ENCODE results near the gene MEIS1. TPM values are rescaled to one million over a fixed set of nuclear protein-coding genes. Genes with fewer than 3 reads are reported as not detected.

Gene MEIS1
- total and polyA plus RNA-seq, 11 donors, result 12.9 to 55.7 (median 41.8) TPM

DNA sequence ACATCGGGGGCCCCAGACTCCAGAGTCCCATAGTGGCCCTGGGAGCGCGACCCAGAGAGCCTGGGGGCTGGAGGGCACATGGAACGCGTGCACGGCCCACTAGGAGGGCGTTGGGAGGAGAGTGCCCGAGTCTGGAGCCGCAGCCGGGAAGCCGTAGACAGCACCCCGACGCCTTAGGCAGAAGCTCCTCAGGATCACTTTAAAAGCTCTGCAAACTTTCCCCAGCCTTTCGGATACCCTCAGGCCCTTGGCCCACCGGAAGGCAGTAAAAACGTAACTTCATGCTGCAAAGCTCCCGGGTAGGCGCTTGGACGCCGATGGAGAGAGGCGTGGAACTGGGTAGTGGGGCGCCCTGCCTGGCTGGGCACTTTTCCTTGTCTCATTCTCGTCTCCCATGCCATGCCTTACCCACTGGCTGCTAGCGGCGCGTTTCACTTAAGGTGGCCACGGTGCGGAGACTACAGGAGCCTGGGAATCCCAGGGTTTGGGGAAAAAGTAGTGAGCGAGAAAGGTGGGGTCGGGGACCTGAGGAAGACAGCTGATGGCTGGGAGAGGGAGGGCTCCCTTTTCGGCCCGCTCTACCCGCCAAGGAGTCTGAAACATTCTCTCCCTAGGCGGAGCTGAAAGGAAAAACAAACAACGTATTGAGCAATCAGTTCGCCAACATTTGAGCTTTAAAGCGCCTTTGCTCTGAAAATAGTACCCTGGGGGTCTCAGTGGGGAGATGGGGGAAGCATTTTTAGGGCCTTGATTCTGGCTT is 141.8 kb downstream of the MEIS1 start:
- TF ChIP-seq POLR2A (IDR thresholded peaks at IDR 0.05), result no peak
- TF ChIP-seq CTCF (IDR thresholded peaks at IDR 0.05), result no peak
- DNase-seq, result peak in 1 of 5 donors; percentile 35
- 4 to 10% (median 7%) methylated on average over 22 to 37 of the region's 37 CpGs for WGBS, 4 donors
- Histone ChIP-seq H3K4me3 (peak overlapping the region in 11 of 12 donors; percentile 20 to 66 (median 54)), H3K27ac (peak overlapping the region in 1 of 12 donors; percentile 97), H3K4me1 (peaks cover 0 to 44% (median 25%) of the 10 kb centered on the region in 12 donors), H3K36me3 (peaks cover 0 to 7% (median 2%) of the 10 kb centered on the region in 9 donors), H3K9me3 (no peaks in the 10 kb centered on the region), H3K27me3 (peaks cover 52 to 81% (median 64%) of the 10 kb centered on the region in 9 donors)
- intact Hi-C loops (cut with DNase I), result loop anchor here in 8 of 10 donors (2.0 to 10.0 kb wide), 10 partner anchors 129 to 1271 kb away; partner anchors contain the start of gene MEIS1 (in 1 of the 8)
- ATAC-seq, result peak; percentile 10 to 41 (median 18)

GRCh38 chr2:66577321-66578053 is 142.6 kb downstream of the MEIS1 start:
- H3K4me1 ChIP-seq, result peaks cover 0 to 49% (median 26%) of the 10 kb centered on the region in 12 donors

DNA sequence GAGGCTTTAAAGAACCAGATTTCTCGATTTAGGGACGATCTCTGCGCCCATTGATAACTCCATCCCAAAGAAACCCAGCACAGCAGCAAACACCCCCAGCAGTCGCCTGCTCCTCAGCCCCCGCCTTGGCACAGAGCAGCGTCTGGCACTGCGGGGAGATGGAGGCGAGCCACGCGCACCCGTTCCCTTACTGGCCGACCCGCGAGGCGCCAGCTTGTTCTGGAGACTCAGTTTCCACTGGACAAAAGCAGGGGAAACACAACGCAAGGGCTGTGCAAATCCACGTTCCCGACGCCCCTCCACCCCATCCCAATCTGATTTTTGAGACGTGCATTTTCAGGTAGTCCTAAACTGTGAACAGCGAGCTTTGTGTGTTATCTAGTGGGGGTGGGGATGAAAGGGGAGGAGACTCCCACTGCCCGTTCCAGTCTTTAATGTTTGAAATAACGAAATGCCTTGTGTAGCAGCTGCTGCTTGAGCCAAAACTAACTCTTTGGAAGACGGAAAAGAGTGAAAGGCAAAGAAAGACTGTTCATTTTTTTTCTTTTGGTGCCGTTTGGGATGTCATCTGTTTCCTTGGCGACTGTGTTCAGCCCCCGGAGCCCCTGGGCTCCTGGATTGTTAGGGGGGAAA is 143.2 kb downstream of the MEIS1 start:
- TF ChIP-seq CTCF (IDR thresholded peaks at IDR 0.05) (no peak), POLR2A (IDR thresholded peaks at IDR 0.05) (no peak)
- Histone ChIP-seq H3K27ac (peak overlapping the region in 1 of 12 donors; percentile 97), H3K27me3 (peaks cover 56 to 93% (median 78%) of the 10 kb centered on the region in 9 donors), H3K4me1 (peaks cover 0 to 49% (median 26%) of the 10 kb centered on the region in 12 donors), H3K9me3 (no peaks in the 10 kb centered on the region), H3K4me3 (no peak overlapping the region), H3K36me3 (no peaks in the 10 kb centered on the region)
- intact Hi-C loops (cut with DNase I), result loop anchor here in 8 of 10 donors (5.0 to 10.0 kb wide), 9 partner anchors 131 to 1269 kb away; no protein-coding TSS in a partner anchor
- DNase-seq (no peak), ATAC-seq (no peak)
- 12 to 18% (median 17%) methylated on average over 19 to 27 of the region's 27 CpGs for WGBS, 4 donors

More at GRCh38 chr2:66577321-66578053, 142.6 kb downstream of the MEIS1 start:
- H3K9me3 ChIP-seq, result no peaks in the 10 kb centered on the region
- peak overlapping the region in 1 of 12 donors; percentile 97 for H3K27ac ChIP-seq
- ATAC-seq (peak in 1 of 4 donors; percentile 2), DNase-seq (peak in 1 of 5 donors; percentile 48)
- peaks cover 56 to 88% (median 72%) of the 10 kb centered on the region in 9 donors for H3K27me3 ChIP-seq
- H3K4me3 ChIP-seq, result peak overlapping the region in 9 of 12 donors; percentile 20 to 66 (median 55)
- WGBS, 4 donors, result 10 to 18% (median 15%) methylated on average over 42 of the region's 42 CpGs
- TF ChIP-seq POLR2A (IDR thresholded peaks at IDR 0.05), result no peak
- TF ChIP-seq CTCF (IDR thresholded peaks at IDR 0.05), result no peak
- H3K36me3 ChIP-seq, result no peaks in the 10 kb centered on the region
- intact Hi-C loops (cut with DNase I), result loop anchor here in 8 of 10 donors (2.0 to 10.0 kb wide), 10 partner anchors 130 to 1270 kb away; partner anchors contain the start of gene MEIS1 (in 1 of the 8)
